B cell (primary cell): ENCODE measurements around the gene PDLIM1.
A peak's percentile ranks its signal among the peaks of the same experiment; 100 is the strongest.

Experiments used
- CTCF ChIP-seq: fragments of 200-600 bp; IDR thresholded peaks from one replicate; pipeline ENCODE4 v1.8.0; 2022; ENCODE audit warnings: antibody characterized with exemption, mild to moderate bottlenecking
- EZH2 ChIP-seq: IDR thresholded peaks from 2 replicates; pipeline ENCODE4 v1.6.1; 2012; ENCODE audit warnings: borderline replicate concordance, low read depth, mild to moderate bottlenecking, moderate library complexity, low read length; ENCODE audit not compliant: insufficient read depth, poor library complexity, severe bottlenecking

- peak; percentile 16 for TF ChIP-seq CTCF
- no peak for TF ChIP-seq EZH2
Measured at GRCh38 chr10:95243318-95243617, 47.5 kb downstream of the PDLIM1 start.
